Mesenchymal stem cell (in vitro differentiated cells and primary cell): ENCODE data around the gene PLPPR1.

ENCODE experiments used
- DNase-seq: peaks from one replicate; pipeline ENCODE4 v3.0.0-alpha.2; 2013
- H2AFZ ChIP-seq: one replicate; pipeline ENCODE4 v1.6.1; 2013; ENCODE audit warnings: low read depth, mild to moderate bottlenecking, control low read depth, inconsistent platforms, low read length, moderate library complexity
- H2AK5ac ChIP-seq: 2 replicates; pipeline ENCODE4 v1.6.1; 2013; ENCODE audit warnings: low read length, moderate library complexity, mild to moderate bottlenecking, inconsistent platforms; ENCODE audit not compliant: severe bottlenecking
- H2BK120ac ChIP-seq: one replicate; pipeline ENCODE4 v1.6.1; 2013; ENCODE audit warnings: low read depth, mild to moderate bottlenecking, inconsistent platforms, low read length, moderate library complexity
- H2BK12ac ChIP-seq, 2 experiments: one replicate each; pipeline ENCODE4 v1.6.1; 2013; ENCODE audit warnings: inconsistent platforms in 2 of 2, low read length in 2 of 2, mild to moderate bottlenecking in 2 of 2, moderate library complexity in 2 of 2, control low read depth in 1 of 2
- H2BK15ac ChIP-seq: one replicate; pipeline ENCODE4 v1.6.1; 2013; ENCODE audit warnings: mild to moderate bottlenecking, low read depth, inconsistent platforms; ENCODE audit not compliant: poor library complexity, severe bottlenecking
- H2BK5ac ChIP-seq: 2 replicates; pipeline ENCODE4 v1.6.1; 2013; ENCODE audit warnings: low read depth, mild to moderate bottlenecking, low read length, control low read depth, inconsistent platforms; ENCODE audit not compliant: poor library complexity, severe bottlenecking
- H3K14ac ChIP-seq, 2 experiments: one replicate each; pipeline ENCODE4 v1.6.1; 2013; ENCODE audit warnings: inconsistent platforms in 2 of 2, low read length in 2 of 2, control low read depth in 1 of 2, mild to moderate bottlenecking in 1 of 2, moderate library complexity in 1 of 2
- H3K18ac ChIP-seq, 2 experiments: one replicate each; pipeline ENCODE4 v1.6.1; 2013; ENCODE audit warnings: inconsistent platforms in 2 of 2, low read length in 2 of 2, control low read depth in 1 of 2, low read depth in 1 of 2, mild to moderate bottlenecking in 1 of 2
- H3K23ac ChIP-seq, 2 experiments: one replicate each; pipeline ENCODE4 v1.6.1; 2013; ENCODE audit warnings: inconsistent platforms in 2 of 2, low read length in 2 of 2, mild to moderate bottlenecking in 2 of 2, moderate library complexity in 2 of 2, control low read depth in 1 of 2
- H3K27ac ChIP-seq: 2 replicates; pipeline ENCODE4 v1.5.1; 2013; ENCODE audit warnings: mild to moderate bottlenecking, moderate library complexity, low read length, control low read depth, inconsistent platforms; ENCODE audit not compliant: poor library complexity, severe bottlenecking
- H3K27me3 ChIP-seq, 2 experiments: 2 replicates each; pipeline versions ENCODE4 v1.6.1 to v1.7.0; 2013; ENCODE audit warnings: low read length in 2 of 2, mild to moderate bottlenecking in 2 of 2, moderate library complexity in 2 of 2, control low read depth in 1 of 2, inconsistent platforms in 1 of 2; ENCODE audit not compliant: control insufficient read depth in 1 of 2, insufficient read depth in 1 of 2
- H3K36me3 ChIP-seq, 2 experiments: 2 replicates each; pipeline versions ENCODE4 v1.6.1 to v1.7.0; 2013; ENCODE audit warnings: low read length in 2 of 2, control low read depth in 1 of 2, inconsistent platforms in 1 of 2, low read depth in 1 of 2, mild to moderate bottlenecking in 1 of 2; ENCODE audit not compliant: insufficient read depth in 2 of 2, control insufficient read depth in 1 of 2
- H3K4ac ChIP-seq, 2 experiments: one replicate each; pipeline ENCODE4 v1.6.1; 2013; ENCODE audit warnings: inconsistent platforms in 2 of 2, low read length in 2 of 2, mild to moderate bottlenecking in 2 of 2, moderate library complexity in 2 of 2, control low read depth in 1 of 2, low read depth in 1 of 2
- H3K4me1 ChIP-seq: 2 replicates; pipeline ENCODE4 v1.6.1; 2013; ENCODE audit warnings: low read depth, low read length, control low read depth; ENCODE audit not compliant: control insufficient read depth, insufficient read depth
- H3K4me2 ChIP-seq: 2 replicates; pipeline ENCODE4 v1.6.1; 2013; ENCODE audit warnings: low read length, mild to moderate bottlenecking, inconsistent platforms; ENCODE audit not compliant: poor library complexity, severe bottlenecking
- H3K4me3 ChIP-seq, 2 experiments: 2 replicates each; pipeline versions ENCODE4 v1.5.1 to v1.7.0; 2013; ENCODE audit warnings: low read length in 2 of 2, mild to moderate bottlenecking in 2 of 2, control low read depth in 1 of 2, low read depth in 1 of 2; ENCODE audit not compliant: insufficient read depth in 1 of 2
- H3K79me1 ChIP-seq: replicated peaks from 2 replicates; pipeline ENCODE4 v1.6.1; 2013; ENCODE audit warnings: mild to moderate bottlenecking, control low read depth, low read length, inconsistent platforms; ENCODE audit not compliant: poor library complexity, severe bottlenecking
- H3K9ac ChIP-seq: 2 replicates; pipeline ENCODE4 v1.7.0; 2013; ENCODE audit warnings: mild to moderate bottlenecking, low read length, moderate library complexity
- H3K9me3 ChIP-seq: 2 replicates; pipeline ENCODE4 v1.7.0; 2013; ENCODE audit warnings: mild to moderate bottlenecking, low read length; ENCODE audit not compliant: control insufficient read depth
- H4K8ac ChIP-seq: one replicate; pipeline ENCODE4 v1.6.1; 2013; ENCODE audit warnings: inconsistent platforms, mild to moderate bottlenecking, low read length, moderate library complexity
- H4K91ac ChIP-seq: one replicate; pipeline ENCODE4 v1.6.1; 2013; ENCODE audit warnings: mild to moderate bottlenecking, low read length, inconsistent platforms
- WGBS: methylation state at CpG from one replicate; pipeline ENCODE4 v1.1.7; 2013; ENCODE audit warnings: mixed read lengths; 5-methylcytosine and 5-hydroxymethylcytosine counted together

The PLPPR1 gene

GRCh38 chr9:101247297-101247696 is 218.8 kb downstream of the PLPPR1 start:
- no peak overlapping the region for H2BK15ac ChIP-seq
- H3K14ac ChIP-seq = no peak overlapping the region
- no peak for DNase-seq
- H2BK5ac ChIP-seq = no peak overlapping the region
- H2AFZ ChIP-seq = no peak overlapping the region
- no peak overlapping the region for H2BK120ac ChIP-seq
- no peak overlapping the region for H2BK12ac ChIP-seq
- 57% methylated on average over 2 of the region's 2 CpGs for WGBS
- no peak overlapping the region for H3K18ac ChIP-seq
- no peak overlapping the region for H3K4me2 ChIP-seq
- H4K8ac ChIP-seq = no peak overlapping the region
- H3K4ac ChIP-seq = no peak overlapping the region
- no peak overlapping the region for H4K91ac ChIP-seq
- no peaks in the 10 kb centered on the region for H3K9me3 ChIP-seq
- H3K79me1 ChIP-seq = no peaks in the 10 kb centered on the region
- no peaks in the 10 kb centered on the region for H3K4me1 ChIP-seq
- H3K23ac ChIP-seq = no peak overlapping the region
- H3K36me3 ChIP-seq = no peaks in the 10 kb centered on the region
- no peak overlapping the region for H3K4me3 ChIP-seq
- no peak overlapping the region for H3K27ac ChIP-seq
- H3K27me3 ChIP-seq = no peaks in the 10 kb centered on the region
- no peak overlapping the region for H2AK5ac ChIP-seq
- no peak overlapping the region for H3K9ac ChIP-seq

GRCh38 chr9:101254733-101255433 is 226.4 kb downstream of the PLPPR1 start:
- 52% methylated on average over 1 of the region's 1 CpG for WGBS
- no peak overlapping the region for H3K18ac ChIP-seq
- H3K23ac ChIP-seq = no peak overlapping the region
- no peak overlapping the region for H2AFZ ChIP-seq
- H3K4me3 ChIP-seq = no peak overlapping the region
- H2AK5ac ChIP-seq = no peak overlapping the region
- H2BK5ac ChIP-seq = no peak overlapping the region
- H2BK15ac ChIP-seq = no peak overlapping the region
- no peaks in the 10 kb centered on the region for H3K9me3 ChIP-seq
- H4K8ac ChIP-seq = no peak overlapping the region
- no peak overlapping the region for H3K27ac ChIP-seq
- no peak for DNase-seq
- H3K27me3 ChIP-seq = no peaks in the 10 kb centered on the region
- H3K4me2 ChIP-seq = no peak overlapping the region
- no peaks in the 10 kb centered on the region for H3K36me3 ChIP-seq
- no peak overlapping the region for H3K4ac ChIP-seq
- no peaks in the 10 kb centered on the region for H3K4me1 ChIP-seq
- no peak overlapping the region for H3K14ac ChIP-seq
- no peak overlapping the region for H3K9ac ChIP-seq
- H4K91ac ChIP-seq = no peak overlapping the region
- no peaks in the 10 kb centered on the region for H3K79me1 ChIP-seq
- no peak overlapping the region for H2BK120ac ChIP-seq
- H2BK12ac ChIP-seq = no peak overlapping the region

DNA sequence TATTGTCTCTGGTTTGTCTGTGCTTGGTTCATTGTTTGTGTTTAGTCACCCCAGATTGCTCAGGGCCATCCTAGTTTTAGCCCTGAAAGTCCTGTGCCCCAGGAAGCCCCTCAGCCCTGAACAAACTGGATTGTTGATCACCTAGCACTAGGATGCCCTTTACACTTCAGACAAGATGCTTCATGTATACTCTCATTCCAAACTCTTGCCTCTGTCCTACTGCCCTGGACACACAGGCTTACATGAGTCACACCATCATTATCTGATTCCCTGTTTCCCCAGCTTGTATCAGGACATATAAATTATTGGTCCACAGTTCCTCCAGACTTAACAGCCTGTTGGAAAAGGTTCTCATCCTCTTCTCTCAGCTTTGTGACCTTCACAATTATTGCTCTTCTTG is 236.2 kb downstream of the PLPPR1 start:
- Histone ChIP-seq H2AK5ac (no peak overlapping the region), H3K27ac (no peak overlapping the region), H2BK120ac (no peak overlapping the region), H2BK5ac (no peak overlapping the region), H3K14ac (no peak overlapping the region), H2BK12ac (no peak overlapping the region), H3K4ac (no peak overlapping the region), H3K4me1 (no peaks in the 10 kb centered on the region), H3K4me2 (no peak overlapping the region), H3K27me3 (no peaks in the 10 kb centered on the region), H2AFZ (no peak overlapping the region), H3K9ac (no peak overlapping the region), H3K18ac (no peak overlapping the region), H3K9me3 (no peaks in the 10 kb centered on the region), H3K23ac (no peak overlapping the region), H3K4me3 (no peak overlapping the region), H3K79me1 (no peaks in the 10 kb centered on the region), H4K91ac (no peak overlapping the region), H2BK15ac (no peak overlapping the region), H4K8ac (no peak overlapping the region), H3K36me3 (no peaks in the 10 kb centered on the region)
- DNase-seq = no peak

DNA sequence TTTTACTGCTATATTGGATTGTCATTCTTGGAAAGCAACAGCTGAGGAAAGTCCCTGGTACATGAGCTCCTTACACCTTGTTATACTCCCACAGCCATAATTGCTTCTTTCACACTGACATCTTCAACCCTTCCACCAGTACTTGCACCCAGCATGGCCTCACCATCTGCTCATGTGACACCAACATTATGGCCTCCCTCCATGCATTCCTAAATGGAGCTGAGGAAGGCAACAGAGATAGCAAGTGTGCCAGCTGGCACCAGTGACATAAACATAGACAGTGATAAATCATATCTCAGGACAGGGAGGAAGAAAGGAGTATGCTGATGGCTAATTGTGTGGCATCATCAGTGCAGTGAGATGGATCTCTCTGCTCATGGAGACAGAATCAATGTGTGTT is 236.7 kb downstream of the PLPPR1 start:
- Histone ChIP-seq H3K4ac (no peak overlapping the region), H4K8ac (no peak overlapping the region), H2AFZ (no peak overlapping the region), H3K27ac (no peak overlapping the region), H3K18ac (no peak overlapping the region), H2BK120ac (no peak overlapping the region), H2AK5ac (no peak overlapping the region), H3K9ac (no peak overlapping the region), H3K23ac (no peak overlapping the region), H3K4me3 (no peak overlapping the region), H3K14ac (no peak overlapping the region), H3K4me2 (no peak overlapping the region), H3K9me3 (no peaks in the 10 kb centered on the region), H2BK12ac (no peak overlapping the region), H3K36me3 (no peaks in the 10 kb centered on the region), H2BK15ac (no peak overlapping the region), H3K4me1 (no peaks in the 10 kb centered on the region), H3K79me1 (no peaks in the 10 kb centered on the region), H4K91ac (no peak overlapping the region), H2BK5ac (no peak overlapping the region), H3K27me3 (no peaks in the 10 kb centered on the region)
- no peak for DNase-seq
